NCI-H1105 treated with DMSO at 0.1 percent for 48 hours (cell line): Measurements from ENCODE around the gene COPG2.
"Not testable (repeated sequence)": the region's sequence is repeated elsewhere in the genome, so short reads cannot be mapped to it uniquely, and the experiment has no call there.

ENCODE experiments used
- DNase-seq: peaks from one replicate; lab custom pipeline; 2025; lab: John Stamatoyannopoulos, UW

Gene COPG2

DNA sequence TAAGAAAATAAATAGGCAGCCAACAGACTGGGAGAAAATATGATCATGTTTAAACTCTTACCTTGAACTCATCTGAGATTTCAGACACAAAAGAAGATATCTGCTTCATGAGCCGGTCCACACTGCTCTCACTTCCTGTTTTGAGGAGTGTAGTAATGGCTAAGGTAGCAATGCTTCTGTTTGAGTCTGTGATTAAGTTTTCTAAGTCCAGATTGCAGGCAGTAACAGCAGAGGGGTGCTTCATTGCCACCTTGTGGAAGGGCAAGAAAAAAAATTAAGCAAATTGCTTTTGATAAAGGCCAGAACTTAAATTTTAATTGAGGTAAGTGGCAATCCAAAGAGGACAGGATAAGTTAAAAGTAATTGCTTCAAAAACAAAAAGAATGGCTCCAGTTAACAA lies 107.6 kb downstream of the COPG2 start:
- DNase-seq: peak; percentile 48

DNA sequence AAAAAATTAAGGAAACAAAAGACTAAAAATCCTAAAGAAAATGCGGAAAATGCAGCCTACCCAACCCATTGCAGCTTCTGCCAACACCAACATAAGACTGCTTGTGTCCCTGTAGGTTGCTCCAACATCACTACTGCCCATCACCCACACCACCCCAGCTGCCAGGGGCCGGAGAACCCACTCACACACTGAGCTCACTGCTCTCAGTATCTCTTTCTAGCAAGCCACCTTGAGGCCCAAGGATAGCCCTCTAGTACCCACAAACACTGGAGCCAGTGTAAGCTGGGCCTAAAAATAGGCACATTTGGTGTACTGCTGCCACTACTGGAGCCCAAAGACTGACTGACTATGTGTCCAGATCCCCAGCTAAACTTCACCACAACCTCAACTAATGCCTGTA lies 109.4 kb downstream of the COPG2 start:
- DNase-seq: no peak

GRCh38 chr7:130554481-130554880 lies 114.1 kb downstream of the COPG2 start:
- no peak for DNase-seq

GRCh38 chr7:130553398-130554029 lies 115.0 kb downstream of the COPG2 start:
- DNase-seq: no peak

DNA sequence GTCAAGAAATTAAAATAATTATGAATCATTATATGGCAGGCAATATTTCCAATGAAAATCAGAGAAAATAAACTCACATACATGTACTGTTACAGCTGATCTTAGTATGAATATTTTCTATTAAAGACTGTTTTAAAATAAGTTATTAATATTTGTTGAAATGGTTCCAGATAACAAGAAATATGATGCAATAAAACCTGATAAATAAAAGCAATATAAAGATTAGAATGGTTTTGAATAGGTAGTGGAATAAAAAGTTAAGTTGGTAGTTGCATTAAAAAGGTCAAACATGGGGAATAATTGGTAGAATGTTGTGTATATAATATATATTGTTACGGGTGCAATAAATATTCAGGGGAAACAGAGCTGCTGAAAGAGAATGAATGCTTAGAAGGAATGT lies 124.2 kb downstream of the COPG2 start:
- DNase-seq: no peak

- DNase-seq: no peak
Measured at GRCh38 chr7:130543487-130544010, 125.0 kb downstream of the COPG2 start.

GRCh38 chr7:130542297-130542696 lies 126.3 kb downstream of the COPG2 start:
- not testable (repeated sequence) for DNase-seq

GRCh38 chr7:130541287-130541686 lies 127.3 kb downstream of the COPG2 start:
- DNase-seq: not testable (repeated sequence)

- not testable (repeated sequence) for DNase-seq
Measured at GRCh38 chr7:130537894-130538293, 130.7 kb downstream of the COPG2 start.

- no peak for DNase-seq
Measured at GRCh38 chr7:130529417-130529816, 139.1 kb downstream of the COPG2 start.

GRCh38 chr7:130527752-130528355 lies 140.7 kb downstream of the COPG2 start:
- not testable (repeated sequence) for DNase-seq

DNA sequence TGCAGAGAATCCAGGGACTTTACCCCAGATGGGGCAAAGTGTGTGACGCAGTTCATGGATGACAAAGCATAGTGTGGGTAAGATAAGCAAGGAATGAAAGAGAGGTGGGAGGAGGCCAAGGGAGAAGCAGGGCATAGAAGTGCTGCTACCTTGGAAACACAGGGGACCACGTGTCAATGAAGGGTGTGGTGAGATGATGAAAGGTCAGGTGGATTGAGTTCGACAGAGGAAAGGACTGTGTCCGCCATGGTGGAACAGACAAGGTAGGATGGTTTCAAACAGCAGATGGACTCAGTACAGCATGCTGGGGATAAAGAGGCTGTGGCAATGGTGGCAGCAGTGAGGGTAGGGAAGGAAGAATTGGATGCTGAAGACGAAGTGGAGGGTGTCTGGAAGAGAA lies 143.9 kb downstream of the COPG2 start:
- DNase-seq: no peak

DNA sequence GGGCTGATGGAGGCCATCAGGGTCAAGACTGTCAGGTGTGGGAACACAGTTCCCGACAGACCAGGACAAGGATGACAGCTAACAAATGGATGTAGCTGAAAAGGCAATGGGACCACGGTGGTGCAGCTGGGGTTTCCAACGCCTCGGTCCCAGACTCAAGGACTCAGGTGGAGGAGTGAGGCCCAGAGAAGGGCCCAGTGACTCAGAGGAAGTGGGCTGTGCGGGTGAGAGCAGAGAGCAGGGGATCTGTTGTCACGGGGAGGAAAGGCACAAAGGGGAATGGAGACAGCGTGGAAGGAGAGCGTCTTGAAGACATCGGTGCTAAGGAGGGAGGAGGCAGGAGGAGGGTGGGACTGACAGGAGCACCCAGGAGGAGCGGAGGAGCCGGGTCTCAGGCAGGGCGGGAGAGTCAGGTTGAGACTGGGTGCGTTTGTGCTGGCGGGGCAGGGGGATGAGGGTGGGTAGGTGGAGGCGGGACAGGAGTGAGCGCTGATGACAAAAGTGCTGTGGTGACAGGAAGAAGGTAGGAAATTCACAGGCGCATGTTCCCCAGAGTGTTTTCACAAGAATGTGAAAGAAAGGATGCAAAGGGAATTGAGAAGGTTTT lies 144.9 kb downstream of the COPG2 start:
- not testable (repeated sequence) for DNase-seq

GRCh38 chr7:130521258-130521951 lies 147.1 kb downstream of the COPG2 start:
- DNase-seq: no peak

DNA sequence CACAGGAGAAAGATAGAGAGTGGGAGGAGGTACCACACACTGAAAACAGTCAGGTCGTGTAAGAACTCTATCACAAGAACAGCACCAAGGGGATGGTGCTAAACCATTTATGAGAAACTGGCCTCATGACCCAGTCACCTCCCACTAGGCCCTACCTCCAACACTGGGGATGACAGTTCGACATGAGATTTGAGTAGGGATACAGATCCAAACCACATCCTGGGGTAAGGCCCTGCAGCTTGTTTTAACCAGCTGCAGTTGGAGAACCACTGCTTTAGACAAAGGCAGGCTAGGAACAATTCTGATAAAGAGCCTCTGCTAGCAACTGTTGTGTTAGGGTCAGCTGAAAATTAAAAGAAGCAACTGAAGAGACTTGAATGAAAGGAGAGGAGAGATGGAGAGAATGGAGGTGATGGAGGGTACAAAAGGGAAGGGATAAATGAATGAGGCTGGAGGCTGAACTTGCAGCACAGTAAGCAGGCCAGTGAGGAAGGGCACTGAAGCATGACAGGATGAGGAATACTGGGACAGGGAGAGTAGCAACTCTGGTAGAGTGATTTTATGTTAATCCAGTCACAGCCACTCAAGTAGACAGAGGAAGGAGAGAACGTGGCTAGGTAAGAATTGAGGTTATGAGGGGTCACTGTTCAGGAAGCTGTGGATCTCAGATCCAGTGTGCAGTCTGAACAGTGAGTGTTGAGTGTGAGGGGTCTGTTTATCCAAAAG lies 153.1 kb downstream of the COPG2 start:
- no peak for DNase-seq

- DNase-seq: no peak
Measured at GRCh38 chr7:130513447-130513846, 155.1 kb downstream of the COPG2 start.

- DNase-seq: not testable (repeated sequence)
Measured at GRCh38 chr7:130512038-130512437, 156.5 kb downstream of the COPG2 start.

- no peak for DNase-seq
Measured at GRCh38 chr7:130506358-130506757, 162.2 kb downstream of the COPG2 start.

DNA sequence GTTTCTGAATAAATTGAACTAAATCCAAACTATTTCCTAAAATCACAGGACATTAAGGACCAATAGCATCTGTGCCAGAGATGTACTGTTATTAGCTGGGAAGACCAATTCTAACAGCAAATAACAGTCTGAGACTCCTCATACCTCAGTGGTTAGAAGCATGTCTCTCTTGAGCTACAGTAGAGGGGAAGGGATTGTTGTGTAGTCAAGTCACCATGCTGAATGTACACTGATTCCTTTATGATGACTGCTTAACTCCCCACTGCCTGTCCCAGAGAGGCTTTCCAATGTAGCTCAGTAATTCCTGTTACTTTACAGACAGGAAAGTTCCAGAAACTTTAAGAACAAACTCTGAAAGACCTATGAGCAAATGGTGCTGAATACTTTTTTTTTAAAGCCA lies 162.8 kb downstream of the COPG2 start:
- DNase-seq: no peak

- DNase-seq: no peak
Measured at GRCh38 chr7:130500910-130501309, 167.6 kb downstream of the COPG2 start.

DNA sequence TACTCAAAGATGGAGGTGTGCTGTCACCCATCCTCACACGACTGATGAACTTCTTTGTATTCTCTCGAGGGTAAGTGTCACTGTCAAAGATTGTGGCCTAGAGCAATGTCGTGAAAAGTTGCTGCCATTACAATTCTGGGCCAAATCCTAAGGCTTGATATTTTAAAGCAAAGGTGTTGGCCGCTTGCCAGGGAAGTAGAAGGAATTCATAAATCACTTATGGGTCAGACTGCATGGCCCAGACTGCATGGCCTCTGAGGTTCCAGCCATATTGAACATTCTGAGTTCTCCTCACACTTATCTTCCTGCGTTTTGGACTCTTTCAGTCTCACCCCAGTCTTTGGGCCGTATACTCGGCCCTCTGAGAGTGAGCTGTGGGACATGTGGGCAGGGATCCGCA lies 168.1 kb downstream of the COPG2 start:
- DNase-seq: no peak

DNA sequence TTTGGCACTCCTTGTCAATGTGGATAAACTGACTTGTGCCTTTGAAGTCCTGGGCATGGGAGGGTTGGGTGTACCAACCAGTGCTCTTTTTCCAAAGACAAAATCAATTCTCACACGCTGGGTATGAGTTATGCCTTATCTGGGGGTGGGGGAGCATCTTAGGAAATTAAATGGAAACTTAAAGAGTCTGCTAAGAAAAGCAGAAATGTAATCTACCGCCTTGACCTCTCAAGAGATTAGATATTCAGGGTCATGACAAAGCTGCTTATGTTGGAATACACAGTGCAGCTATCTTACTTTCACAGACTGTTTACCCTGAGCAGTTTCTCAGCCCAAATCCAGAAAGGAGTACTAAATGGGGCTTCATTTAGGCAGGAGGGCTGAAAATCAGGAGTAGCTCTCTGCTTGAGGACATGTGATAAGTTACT lies 174.1 kb downstream of the COPG2 start:
- DNase-seq: no peak
